Memory B cell (primary cell): ENCODE results near the gene ZNF628.

Source experiments
- ATAC-seq: fragments of 150-1000 bp; cut with Tn5 transposase; 2 replicates; pipeline ENCODE4 v1.10.0; 2021; ENCODE audit warnings: low read depth, mild to moderate bottlenecking, moderate library complexity
- DNase-seq, 2 donors: peaks; one replicate each; pipeline ENCODE4 v3.0.0; 2022; ENCODE audit warnings: low spot score in 2 of 2
- H3K27ac Mint-ChIP-seq: one replicate; pipeline ENCODE4 v1.8.0; 2022; ENCODE audit warnings: mild to moderate bottlenecking, moderate library complexity, mixed read lengths
- H3K27me3 Mint-ChIP-seq: one replicate; pipeline ENCODE4 v1.8.0; 2022; ENCODE audit warnings: mixed read lengths
- H3K36me3 Mint-ChIP-seq: one replicate; pipeline ENCODE4 v1.8.0; 2022; ENCODE audit warnings: mild to moderate bottlenecking, mixed read lengths
- H3K4me1 Mint-ChIP-seq: one replicate; pipeline ENCODE4 v1.8.0; 2022; ENCODE audit warnings: mixed read lengths
- H3K4me3 Mint-ChIP-seq: one replicate; pipeline ENCODE4 v1.8.0; 2022; ENCODE audit warnings: mild to moderate bottlenecking, moderate library complexity, mixed read lengths
- H3K9me3 Mint-ChIP-seq: one replicate; pipeline ENCODE4 v1.8.0; 2022; ENCODE audit warnings: mixed read lengths

ZNF628 gene

DNA sequence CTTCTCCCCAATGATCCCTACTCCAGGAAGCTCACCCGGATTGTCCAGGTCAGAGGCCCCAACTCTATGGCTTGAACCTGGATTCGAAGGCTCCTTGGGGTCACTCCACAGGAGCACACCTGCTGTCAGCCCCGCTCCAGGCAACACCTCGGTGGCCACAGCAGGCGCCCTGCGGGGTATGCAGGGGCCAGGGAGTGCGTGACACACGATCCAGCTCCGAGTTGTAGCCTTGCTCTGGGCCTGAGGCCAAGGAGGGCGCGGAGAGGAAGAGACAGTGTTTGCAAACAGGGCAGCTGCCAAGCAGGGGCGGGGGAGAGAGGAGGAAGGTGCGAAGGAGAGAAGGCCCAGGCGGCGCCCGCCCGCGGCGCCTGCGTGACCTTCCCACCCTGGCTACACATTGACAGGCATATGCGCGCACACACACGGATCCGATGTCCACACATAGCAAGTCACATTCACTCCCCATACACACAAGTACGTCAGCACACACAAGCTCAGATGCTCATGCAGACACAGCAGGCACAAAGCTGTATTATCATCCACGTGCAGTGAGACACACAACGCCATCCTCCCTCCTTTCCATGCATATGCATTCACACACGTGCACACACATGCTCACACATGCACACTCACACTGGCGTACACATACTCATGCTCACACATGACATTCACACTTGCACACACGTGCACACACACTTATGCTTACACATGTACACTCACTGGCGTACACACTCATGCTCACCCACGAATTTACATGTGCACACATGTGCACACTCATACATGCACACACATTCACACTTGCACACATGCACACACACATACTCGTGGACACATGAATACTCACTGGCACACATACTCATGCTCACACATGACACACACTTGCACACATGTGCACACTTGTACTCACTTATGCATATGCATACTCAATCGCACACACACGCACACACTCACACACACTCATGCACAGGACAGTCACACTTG is 50.1 kb downstream of the ZNF628 start:
- Mint-ChIP-seq H3K27ac (no peak overlapping the region), H3K9me3 (no peaks in the 10 kb centered on the region), H3K36me3 (no peaks in the 10 kb centered on the region), H3K27me3 (peaks cover 2% of the 10 kb centered on the region), H3K4me3 (no peak overlapping the region), H3K4me1 (no peaks in the 10 kb centered on the region)
- ATAC-seq (no peak), DNase-seq (no peak)

- Mint-ChIP-seq H3K9me3 (no peaks in the 10 kb centered on the region), H3K4me3 (no peak overlapping the region), H3K27ac (no peak overlapping the region), H3K4me1 (no peaks in the 10 kb centered on the region), H3K27me3 (peaks cover 2% of the 10 kb centered on the region), H3K36me3 (no peaks in the 10 kb centered on the region)
- no peak for ATAC-seq
- DNase-seq: no peak
Measured at GRCh38 chr19:55527197-55528029, 51.0 kb downstream of the ZNF628 start.

DNA sequence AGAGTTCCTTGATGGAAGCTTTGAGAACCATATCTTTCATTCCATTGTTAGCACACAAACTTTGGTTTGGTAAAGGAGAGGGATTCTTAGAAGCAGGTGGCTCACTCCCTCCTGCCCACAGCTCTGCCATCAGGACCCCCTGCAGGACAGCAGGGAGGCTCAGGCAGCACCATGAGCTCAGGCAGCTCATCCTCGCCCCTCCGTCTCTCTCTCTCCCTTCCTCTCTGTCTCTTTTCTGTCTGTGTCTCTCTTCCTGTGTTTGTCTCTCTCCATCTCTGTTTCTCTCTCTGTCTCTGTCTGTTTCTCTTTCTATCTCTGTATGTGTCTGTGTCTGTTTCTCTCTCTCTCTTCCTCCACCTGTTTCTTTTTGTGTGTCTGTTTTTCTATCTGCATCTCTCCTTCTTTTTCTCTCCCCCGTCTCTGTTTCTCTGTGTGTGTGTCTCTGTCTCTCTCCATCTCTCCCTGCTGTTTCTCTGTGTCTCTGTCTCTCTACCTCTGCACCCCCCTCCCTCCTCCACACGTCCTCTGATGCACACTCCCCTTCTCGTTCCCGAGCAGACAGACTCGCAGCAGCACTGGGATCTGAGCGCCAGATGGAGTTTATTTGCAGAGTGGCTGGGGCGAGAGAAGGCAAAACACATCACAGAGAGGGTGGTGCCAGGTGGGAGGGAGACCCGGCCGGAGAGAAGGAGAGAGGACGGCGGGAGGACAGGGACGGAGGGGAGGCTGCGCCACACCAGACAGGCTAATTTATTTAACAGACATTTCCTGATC is 51.8 kb downstream of the ZNF628 start:
- H3K27me3 Mint-ChIP-seq: peaks cover 2% of the 10 kb centered on the region
- no peaks in the 10 kb centered on the region for H3K36me3 Mint-ChIP-seq
- H3K4me1 Mint-ChIP-seq: no peaks in the 10 kb centered on the region
- DNase-seq (no peak), ATAC-seq (no peak)
- H3K27ac Mint-ChIP-seq: no peak overlapping the region
- no peak overlapping the region for H3K4me3 Mint-ChIP-seq
- H3K9me3 Mint-ChIP-seq: no peaks in the 10 kb centered on the region

DNA sequence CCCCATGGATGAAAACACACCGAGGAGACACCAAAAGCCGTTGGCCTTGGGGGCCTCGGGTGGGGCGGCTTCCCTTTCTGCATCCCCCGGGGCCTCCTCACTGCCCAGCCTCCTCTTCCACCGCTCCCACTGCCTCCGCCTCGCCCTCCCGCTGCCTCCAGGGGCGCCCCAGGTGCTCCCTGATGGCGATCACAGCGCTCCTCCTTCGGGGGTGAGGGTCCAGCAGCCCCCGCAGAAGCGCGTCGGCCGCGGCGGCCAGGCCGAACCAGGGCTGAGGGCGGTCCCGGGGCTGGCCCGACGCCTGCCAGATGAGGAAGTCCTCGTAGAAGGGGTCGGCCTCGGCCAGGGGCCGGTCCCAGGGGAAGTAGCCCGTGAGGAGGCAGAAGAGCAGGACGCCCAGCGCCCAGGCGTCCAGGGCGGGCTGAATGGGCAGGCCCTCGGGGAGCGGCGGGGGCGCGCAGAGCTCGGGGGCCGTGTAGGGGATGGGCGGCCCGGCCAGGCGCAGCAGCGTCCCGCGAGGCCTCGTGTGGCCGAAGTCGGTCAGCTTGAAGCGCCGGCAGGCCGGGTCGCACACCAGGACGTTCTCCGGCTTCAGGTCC is 53.3 kb downstream of the ZNF628 start:
- ATAC-seq (no peak), DNase-seq (no peak)
- Mint-ChIP-seq H3K36me3 (no peaks in the 10 kb centered on the region), H3K4me3 (no peak overlapping the region), H3K27ac (no peak overlapping the region), H3K27me3 (peaks cover 2% of the 10 kb centered on the region), H3K9me3 (no peaks in the 10 kb centered on the region), H3K4me1 (no peaks in the 10 kb centered on the region)

- Mint-ChIP-seq H3K4me1 (no peaks in the 10 kb centered on the region), H3K27ac (no peak overlapping the region), H3K9me3 (no peaks in the 10 kb centered on the region), H3K4me3 (no peak overlapping the region), H3K36me3 (no peaks in the 10 kb centered on the region), H3K27me3 (no peaks in the 10 kb centered on the region)
- DNase-seq: no peak
- ATAC-seq: no peak
Measured at GRCh38 chr19:55530996-55531395, 54.6 kb downstream of the ZNF628 start.
